Activated CD4-positive, alpha-beta T cell treated with anti-CD3 and anti-CD28 coated beads, Interleukin-2, Interleukin-6, amounts not matched to agents 100 ng/mL and 50 ng/mL, durations not matched to agents 16 hours and 8 hours (primary cell): ENCODE measurements around the gene RNF6.

Experiments used
- DNase-seq: peaks from one replicate; pipeline ENCODE4 v3.0.0-alpha.2; 2020

Gene RNF6

DNA sequence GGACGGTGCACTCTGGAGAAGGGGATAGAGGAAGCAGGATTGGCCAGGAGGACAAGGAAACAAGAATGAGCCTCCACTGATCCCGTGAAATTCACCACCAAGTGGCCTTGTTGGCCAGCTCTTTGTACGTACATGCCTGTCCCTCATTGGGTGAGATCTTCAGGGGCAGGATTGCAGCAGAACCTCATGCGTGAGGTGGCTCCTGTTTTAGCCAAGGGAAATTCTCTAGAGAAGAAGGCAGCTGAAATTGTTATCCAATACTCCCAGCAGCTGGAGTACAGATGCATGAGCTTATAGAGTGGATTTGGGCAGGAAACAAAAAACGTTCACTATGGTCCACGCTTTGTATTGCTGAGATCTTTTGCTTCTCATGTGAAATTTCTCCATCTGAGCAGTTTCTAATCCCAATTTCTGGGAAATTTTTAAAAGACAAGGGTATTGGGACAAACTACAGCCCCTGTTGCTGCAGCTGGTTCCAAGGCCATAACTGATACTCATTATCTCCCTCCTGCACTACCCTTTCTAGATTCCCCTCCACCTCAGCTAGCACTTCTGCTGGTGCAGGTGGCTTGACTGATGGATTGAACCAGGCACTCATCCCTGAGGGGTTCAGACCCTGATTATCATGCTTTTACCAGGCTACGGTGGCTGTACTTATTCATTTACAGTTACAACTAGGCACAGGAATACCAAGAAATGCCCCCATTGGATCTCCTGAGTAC is 3.9 kb upstream of the RNF6 start:
- no peak for DNase-seq

DNA sequence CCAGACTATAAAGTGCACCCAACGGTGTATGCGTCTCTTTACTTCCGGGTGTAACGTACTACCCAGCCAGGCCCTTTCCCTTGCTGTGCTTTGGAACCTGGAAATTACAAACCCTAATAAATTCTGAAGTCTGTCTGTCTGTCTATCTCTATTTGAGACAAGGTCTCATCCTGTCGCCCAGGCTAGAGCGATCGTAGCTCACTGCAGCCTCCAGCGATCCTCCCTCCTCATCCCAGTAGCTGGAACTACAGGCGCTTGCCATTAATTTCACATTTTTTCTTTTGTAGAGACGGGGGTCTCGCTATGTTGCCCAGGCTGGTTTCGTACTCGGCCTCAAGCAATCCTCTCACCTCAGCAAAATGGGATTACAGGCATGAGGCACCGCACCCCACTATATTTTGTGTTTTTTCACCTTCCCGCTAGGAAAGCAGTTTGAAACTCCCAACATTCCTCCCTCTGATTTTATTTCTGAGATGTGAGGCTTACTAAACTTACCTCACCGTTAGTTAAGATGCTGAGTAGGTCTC is 469 bp upstream of the RNF6 start:
- DNase-seq: no peak

DNA sequence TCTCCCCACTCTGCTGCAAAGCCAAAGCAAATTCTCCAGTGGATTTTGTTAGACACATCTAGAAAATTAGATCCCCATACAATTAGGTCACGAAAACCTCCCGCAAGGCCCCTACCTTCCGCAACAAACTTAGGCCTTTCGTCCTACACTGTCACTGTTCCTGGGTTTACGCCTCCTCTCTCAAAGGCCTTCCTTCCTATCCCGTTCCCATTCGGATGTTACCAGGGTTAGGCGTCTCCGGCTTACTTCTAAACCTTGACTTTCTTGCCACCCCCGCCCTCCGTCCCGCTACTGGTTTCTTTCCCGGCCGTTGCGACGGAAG is 754 bp downstream of the RNF6 start:
- no peak for DNase-seq

DNA sequence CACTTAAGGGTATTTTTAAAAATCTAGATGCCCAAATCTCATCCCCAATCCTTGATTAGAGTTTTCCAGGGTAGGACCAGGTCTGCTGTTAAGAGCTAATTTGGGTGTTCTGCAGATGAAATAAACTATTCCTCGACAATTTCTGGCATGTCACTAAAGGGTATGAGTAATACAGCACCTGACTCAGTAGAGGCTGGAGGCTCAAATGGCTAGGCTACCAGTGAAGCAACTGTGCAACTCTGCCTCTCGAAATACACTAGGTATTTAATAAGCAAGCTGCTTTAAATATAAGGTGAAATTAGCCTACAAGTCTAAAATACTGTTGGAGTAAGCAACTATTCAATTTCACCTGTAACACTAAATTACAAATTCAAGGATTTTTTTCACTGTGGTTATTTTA is 1.5 kb downstream of the RNF6 start:
- DNase-seq: peak; percentile 18

DNA sequence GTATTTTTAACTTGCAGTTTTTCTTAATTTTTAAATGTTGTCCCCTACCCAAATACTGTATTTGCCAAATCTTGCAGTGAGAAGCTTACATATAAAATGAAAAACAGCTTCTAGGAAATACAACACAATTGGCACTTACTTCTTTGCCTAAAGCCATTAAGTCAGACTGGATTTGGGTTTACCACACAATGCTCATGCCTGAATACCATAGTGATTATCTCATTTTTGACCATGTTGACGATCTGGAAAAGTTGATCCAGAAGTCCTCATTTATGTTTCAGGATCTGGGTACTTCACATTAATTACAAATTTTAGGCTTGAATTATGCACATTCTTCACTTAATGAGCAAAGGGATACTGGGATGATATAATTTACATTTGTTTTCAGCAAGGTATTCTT is 2.4 kb downstream of the RNF6 start:
- no peak for DNase-seq

DNA sequence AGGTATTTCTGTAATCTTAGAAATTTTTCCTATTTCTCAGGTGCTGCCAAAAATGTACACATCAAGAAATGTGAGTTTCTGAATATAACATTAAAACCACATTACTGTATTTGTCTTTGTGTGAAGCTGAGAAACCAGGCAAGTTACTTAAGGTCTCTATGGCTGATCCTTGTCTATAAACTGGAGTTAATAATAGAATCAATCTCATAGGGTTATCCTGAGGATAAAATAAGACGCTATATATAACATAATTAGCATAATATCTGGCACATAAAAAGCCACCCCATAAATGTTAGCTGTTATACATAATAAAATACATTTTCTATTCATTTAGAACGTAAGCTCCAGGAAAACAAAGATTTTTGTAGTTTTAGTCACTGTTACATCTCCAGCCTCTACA is 6.1 kb downstream of the RNF6 start:
- DNase-seq: no peak

DNA sequence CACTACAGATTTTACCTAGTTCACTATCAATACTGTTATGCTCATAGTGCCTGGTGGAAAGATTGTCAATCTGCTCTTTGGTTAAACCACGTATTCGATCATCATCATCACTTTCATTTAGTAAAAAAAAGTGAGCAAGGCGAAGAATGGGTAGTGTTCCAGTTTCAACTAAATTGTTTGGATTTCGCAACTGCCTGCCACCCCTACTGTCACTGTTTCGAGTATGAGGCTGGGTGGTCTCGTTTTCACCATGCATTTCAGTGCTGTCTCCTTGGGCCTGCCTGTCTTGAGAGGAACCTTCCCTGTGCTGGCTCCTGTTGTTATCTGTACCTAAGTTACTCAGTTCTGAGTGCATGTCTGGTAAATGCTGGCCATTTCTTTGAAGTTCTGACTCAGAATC is 8.1 kb downstream of the RNF6 start:
- no peak for DNase-seq

DNA sequence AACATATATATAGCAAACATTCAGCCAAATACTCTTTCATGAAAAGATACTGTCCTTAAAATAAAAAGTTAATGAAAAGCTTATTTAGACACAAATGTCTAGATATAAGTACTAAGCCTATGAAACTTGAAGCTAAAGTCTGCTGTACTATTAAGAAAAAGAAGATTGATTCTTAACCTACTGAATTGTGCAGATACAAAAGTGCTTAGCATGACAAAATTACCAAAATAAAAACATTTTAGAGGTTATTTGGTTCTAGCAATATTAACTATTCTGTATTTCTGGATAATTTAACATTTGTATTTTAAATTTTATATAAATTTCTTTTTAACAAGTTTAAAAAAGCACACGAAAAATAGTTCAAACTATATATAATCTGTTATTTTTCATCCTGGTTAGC is 8.8 kb downstream of the RNF6 start:
- no peak for DNase-seq

DNA sequence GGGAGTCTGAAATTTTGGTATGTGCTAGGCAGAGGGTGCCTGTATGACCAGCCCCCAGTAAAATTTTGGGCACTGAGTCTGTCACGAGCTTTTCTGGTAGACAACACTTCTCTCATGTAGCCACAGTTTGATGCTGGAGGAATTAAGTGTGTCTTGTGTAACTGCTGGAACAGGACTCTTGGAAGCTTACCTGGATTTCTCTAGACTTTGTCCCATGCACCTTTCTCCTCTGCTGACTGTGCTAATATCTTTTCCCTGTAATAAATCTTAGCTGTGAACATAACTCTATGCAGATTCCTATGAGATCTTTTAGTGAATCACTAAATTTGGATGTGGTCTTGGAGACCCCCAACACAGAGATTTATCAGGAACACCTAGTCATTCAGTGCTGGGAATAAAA is 13.8 kb downstream of the RNF6 start:
- DNase-seq: no peak

DNA sequence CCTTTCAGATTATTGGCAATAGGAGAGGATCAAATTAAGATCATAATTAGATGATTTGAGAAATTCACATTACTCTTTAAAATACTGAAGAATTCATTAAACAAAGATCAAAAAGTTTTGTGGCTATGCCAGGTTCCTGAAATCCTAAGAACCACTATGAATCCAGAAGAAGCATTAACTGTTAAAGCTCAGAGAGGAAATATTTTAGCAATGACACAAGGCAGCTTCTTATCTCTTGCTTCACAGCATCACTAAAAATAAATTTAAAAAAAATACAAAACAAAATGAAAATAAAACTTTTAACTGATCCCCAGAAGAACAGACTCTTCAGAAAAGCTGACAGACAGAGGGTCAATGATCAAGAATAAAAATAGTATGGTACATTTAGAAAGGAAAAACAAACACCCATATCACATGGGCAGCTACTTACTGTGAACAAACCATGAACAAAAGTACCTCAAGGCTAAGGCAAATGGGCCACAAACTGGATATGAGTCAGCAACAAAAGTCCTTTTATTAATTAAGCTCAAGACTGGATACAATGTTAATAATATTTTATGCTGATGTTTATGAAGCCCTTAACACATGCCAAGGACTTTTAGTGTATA is 19.6 kb downstream of the RNF6 start:
- DNase-seq: no peak

DNA sequence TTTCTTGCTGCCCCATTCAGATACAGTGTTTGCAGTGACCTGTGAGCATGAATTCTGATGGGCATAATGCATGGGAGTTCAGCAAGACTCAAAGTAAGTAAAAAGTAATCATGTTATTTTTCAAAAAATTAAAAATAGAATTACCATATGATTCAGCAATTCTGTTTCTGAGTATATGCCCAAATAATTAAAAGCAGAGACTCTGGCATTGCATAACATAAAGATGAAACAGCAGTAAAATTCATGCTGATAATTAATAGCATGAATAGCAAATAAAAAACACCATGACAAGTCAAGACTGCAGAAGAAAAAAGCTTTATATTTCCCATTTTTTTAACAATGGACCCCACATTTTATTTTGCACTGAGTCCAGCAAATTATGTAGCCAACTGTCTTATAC is 21.3 kb downstream of the RNF6 start:
- no peak for DNase-seq

DNA sequence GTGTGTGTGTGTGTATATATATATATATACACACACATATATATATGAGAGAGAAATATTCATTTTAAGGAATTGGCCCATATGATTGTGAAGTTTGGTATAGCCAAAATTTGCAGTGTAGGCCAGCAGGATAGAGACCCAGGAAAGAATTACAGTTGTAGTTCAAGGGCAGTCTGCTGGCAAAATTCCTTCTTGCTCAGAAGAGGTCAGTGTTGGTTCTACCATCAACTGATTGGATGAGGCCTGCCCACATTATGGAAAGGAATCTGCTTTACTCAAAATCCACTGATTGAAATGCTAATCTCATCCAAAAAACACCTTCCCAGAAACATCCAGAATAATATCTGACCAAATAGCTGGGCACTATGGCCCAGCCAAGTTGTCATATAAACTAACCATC is 24.0 kb downstream of the RNF6 start:
- DNase-seq: no peak

DNA sequence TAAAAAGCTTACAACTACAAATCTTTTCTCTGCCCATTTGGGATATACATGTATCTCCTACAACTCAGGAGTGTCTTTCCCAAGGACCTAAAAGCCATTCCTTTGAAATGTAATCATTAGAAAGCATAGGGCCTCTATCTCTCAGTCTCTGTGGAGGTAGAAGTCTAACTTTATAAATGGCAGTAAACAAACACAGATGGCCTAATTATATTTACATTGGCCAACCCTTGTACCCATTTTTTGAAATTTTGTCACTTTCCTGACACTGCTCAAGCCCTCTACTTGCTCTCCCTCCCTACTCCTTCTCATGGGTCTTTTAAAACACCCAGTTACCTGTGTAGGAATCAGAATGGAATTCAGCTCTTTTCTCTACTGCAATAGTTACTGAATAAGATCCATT is 24.8 kb downstream of the RNF6 start:
- no peak for DNase-seq

DNA sequence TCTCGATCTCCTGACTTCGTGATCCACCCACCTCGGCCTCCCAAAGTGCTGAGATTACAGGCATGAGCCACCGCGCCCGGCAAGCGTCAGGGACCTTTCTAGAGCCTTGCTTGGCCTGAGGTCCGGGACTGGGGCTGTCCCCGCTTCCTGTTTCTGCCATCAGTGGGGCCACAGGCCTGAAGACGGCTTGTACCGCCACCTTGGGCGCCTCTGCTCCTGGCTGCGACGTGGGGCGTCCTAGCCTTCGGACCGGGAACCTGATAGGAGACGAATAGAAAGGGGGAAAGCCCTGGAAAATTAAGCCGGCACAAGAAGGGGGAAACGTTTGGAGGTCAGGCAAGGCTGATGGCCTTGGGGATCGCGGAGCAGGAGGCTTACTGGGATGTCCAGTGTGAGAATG is 35.1 kb downstream of the RNF6 start:
- no peak for DNase-seq

DNA sequence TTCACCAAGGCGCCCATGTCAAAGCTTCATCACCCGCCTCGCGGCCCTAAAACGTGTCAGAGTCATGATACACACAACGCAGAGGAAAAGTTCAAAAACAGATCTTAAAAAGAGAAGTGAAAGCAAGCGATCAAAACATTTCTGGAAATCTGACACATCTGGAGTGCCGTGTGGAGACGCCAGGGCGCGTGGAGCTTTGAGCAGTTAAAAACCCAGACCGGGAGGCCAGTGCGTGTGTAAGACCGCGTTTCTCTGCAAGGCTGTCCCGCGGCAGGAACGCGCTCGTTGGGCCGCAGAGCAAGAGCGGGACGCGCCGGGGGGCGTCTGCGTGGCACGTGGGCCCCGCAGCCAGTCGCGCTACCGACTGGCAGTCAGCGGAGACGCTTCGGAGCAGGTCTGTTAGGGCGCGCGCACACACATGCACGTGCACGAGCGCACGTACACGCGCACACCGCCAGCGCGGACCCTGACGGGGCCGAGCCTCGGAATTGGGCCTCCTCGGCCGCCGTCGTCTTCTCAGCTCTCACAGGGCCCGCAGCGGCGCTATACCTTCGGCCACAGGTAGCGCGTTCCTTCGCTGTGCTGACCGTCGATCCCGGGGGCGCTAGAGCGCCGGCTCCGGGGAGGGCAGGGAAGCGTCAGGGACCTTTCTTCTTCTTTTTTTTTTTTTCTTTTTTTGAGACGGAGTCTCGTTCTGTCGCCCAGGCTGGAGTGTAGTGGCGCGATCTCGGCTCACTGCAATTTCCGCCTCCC is 35.8 kb downstream of the RNF6 start:
- peak; percentile 94 for DNase-seq

DNA sequence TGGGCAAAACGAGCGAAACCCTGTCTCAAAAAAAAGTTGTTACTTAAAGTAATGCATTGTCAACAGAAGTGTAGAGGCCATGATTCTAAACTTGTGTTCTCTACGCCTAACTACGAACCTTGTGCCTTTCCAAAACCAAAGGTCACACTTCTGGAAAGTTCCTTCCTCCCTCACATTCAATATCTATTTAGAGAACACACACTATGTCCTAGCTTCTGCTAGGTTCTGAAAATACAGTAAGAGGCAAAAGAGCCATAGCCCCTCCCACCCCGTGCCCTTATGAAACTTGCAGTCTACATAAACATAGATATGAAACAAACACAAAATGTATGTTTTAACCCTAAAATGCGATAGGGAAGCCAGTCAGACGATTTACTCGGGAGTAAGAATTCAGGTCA is 36.4 kb downstream of the RNF6 start:
- DNase-seq: no peak

DNA sequence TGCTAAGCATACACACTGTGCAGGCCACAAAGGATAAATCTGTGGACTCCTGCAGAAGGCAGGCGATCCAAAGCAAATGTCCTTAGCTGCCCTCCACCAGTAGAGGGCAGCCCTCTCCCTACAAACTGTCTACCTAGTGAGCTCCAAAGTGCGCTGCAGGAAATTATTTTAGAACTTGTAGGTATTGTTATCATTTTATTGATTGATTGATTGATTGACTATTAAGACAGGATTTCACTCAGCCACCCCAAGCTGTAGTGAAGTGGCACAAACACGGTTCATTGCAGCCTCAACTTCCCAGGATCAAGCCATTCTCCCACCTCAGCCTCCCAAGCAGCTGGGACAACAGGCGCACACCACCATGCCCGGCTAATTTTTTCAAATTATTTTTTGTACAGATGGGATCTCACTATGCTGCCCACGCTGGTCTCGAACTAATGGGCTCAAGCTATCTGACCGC is 37.3 kb downstream of the RNF6 start:
- DNase-seq: peak; percentile 83

DNA sequence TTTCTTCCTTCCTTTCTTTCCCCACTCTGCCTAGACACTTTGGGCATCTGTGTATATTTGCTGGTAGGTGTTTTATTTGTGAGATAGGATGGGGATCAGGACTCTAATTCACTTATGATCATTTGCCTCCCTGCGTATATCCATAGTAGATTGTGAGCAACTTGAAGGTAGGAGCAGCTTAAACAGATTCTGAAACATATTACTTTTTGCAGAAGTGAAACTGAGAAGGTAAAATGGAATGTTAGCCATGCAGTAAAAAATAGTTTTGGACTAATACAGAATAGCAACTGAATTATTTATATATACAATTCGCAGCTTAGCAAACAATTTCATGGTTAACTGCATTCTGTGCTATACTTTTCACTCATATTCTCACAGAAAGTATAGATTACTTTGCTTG is 38.7 kb downstream of the RNF6 start:
- no peak for DNase-seq

DNA sequence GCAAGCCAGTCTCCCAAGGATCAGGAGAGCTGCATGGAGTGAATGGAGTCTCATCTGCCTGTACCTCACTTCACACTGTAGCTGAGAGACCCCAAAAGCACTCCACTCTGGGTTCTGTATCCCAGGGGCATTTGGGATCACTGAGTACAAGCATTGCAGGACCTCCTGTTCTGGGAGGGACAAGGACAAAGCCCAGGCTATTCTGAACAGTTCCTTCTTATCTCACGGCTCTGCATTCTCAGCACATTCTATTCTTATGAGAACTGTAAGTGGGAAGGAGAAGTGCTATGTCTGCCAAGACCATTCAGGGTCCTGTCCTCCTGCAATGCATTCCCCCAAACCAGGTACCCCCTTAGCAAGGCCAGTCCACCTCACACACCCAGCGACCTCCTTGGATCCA is 42.8 kb downstream of the RNF6 start:
- no peak for DNase-seq

DNA sequence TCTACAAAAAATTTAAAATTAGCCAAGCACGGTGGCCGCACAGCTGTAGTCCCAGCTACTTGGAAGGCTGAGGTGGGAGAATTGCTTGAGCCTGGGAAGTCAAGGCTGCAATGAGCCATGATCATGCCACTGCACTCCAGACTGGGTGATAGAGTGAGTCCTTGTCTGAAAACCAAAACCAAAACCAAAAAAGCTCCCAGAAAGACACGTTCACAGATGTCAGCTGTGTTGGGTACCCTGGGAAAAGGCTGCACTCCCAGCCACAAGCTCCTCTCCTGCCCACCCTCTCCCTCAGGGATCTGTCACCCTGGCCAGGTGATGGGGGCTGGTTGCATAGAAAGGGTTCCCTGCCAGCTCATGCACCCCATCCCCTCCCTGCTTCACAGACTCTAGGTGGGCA is 53.3 kb downstream of the RNF6 start:
- DNase-seq: no peak

DNA sequence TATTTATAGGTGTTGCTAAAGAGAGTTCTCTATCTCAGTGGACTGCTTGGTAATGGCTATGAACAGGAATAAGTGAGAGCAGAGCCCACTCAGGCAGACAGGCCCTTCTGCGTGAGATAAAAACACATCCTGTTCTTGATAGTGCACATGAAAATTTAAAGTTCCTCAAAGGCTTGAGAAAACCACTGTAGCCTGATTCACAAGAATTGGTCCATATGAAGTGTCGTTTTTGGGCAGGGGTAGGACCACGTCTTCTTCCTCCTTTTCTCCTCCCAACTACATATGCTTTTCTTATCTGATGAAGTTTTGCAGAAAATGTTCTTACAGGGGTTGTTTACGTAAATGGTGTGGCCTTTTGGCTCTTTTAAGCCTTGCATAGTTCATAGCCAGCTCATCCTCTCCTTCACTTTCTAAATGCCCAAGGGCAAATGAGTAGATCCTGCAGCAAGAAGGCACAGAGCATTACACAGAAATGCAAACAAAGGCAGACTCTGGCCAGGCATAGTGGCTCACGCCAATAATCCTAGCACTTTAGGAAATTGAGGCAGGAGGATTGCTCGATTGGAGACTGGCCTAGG is 53.8 kb downstream of the RNF6 start:
- DNase-seq: no peak

DNA sequence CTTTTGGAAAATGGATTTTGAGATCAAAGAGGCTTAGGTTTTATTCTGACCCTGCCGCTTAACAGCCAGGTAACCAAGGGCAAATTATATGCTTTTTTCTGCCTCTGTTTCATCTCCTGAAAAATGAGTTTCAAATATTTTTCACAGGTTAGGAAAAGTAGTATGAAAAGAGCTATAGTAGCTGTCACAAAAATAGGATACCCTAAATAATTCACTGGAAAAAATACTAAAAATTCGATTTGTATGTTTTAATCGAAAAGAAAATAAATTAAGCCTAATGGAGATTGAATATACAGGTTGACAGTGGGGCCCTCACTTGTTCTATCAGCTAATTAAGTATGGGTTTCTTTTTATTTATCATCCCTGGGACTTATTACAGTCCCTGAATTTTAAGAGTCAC is 58.3 kb downstream of the RNF6 start:
- DNase-seq: no peak
